ENCODE results near the gene TMEM163.

The TMEM163 gene

GRCh38 chr2:134470561-134471168 lies 248.1 kb downstream of the TMEM163 start:
- no peak for DNase-seq

DNA sequence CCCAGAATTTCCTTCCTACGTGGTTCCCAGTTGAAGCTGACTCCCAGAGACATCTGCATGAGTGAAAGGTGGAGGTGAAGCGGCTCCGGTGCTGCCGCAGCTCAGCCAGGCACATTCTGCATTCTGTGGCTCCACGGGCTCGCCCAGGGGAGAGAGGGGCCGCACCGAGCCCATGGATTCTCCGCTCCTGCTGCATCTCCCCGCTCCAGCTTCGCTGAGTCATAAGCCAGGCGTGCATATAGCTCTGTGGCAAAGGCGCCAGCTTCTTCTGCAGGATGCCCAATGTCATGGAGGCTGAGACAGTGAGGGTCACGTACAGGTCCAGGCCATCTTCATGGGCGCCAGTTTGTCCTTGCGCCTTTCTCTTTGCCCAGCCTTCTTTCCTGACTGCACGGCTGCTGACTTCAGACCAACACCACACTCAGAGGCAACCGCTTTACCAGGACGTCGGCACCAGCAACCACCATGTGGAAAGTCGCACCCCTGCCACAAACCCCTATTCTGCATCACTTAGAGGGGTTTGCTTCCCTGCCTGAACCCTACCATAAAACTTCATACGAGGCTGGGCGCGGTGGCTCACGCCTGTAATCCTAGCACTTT lies 249.2 kb downstream of the TMEM163 start:
- DNase-seq: no peak

- DNase-seq: no peak
These were observed 250.0 kb downstream of the TMEM163 start for GRCh38 chr2:134468776-134469175.

DNA sequence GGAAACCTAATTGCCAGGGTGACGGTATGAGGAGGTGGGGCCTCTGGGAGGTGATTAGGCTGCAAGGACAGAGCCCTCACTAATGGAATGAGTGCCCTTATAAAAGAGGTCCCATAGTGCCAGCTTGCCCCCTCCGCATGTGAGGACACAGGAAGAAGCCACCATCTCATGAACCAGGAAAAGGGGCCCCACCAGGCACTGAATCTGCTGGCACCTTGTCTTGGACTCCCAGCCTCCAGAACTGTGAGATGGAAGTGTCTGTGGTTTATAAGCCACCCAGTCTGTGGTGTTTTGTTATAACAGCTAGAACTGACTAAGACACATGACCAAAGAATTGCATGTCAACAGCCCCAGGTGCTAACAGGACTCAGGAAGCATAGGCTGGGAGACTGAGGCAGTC lies 250.6 kb downstream of the TMEM163 start:
- DNase-seq: no peak

DNA sequence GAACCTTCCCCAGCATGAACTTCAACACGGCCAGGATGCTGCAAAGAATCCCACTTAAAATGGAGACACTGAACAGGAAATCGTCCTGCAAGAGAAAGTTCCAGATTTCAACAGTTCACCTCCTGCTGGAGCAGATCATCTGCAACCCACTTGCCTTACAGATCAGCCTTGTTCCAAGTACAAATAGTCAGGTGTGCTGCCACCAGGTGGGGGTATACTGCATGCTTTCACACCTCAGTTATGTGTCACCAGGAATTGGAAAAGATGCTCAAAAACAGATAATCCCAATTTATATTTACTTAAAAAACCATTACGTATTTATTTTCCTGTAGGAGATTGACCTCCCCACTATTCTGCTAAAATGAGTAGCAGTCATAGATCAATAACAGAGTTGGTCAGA lies 252.7 kb downstream of the TMEM163 start:
- no peak for DNase-seq

DNA sequence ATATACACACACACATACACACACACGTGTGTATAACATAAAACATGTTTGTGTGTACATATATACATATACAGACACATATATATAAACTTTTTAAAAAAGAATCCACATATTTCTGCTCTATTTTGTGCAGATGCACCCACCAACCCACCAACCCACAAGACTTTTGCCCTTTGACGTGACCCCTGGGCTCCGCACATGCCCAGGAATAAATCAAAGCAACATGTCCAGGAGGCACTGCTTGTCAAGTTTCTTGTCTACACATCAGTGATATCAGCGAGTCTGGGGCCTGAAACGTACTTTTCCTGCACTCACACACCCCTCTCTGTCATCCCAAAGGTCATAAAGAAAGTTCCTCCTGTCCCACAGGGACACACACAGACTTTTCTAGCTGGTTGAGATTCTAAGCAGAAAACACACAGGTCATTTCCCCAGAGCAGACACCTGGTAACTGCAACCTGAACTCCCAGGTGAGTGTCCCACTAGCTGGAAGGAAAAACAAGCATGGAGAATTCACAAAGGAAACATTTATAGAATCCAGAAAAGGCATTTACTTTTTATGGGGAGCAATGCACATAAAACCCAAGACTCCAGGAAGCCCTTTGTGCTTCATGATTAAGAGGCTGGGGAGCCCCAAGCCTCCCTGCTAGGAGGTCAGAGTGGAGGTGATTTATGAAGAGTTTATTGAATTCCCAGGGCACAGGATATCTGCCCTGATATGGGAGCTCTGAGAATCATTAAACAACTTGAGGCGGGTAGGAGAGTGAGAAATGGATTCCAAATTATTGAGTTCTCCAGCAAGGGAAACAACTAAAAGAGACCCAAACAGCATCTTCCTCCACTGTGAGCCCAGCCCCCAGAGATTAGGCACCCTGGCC lies 253.3 kb downstream of the TMEM163 start:
- DNase-seq: no peak

DNA sequence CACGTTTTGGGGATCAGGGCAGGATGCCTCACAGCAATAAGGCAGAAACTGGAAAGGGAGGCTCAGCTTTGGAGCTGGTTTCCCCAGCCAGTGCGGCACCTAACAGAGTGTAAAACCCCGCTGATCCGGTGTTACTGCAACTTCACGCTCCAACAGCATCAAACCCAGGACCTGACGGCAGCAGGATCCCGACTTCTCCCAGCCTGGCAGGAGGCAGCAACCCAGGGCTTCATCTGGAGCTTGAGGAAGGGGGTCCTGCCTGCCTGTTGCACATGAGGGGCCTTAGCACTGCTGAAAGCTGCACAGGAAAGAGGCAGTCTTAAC lies 255.1 kb downstream of the TMEM163 start:
- DNase-seq: no peak

- DNase-seq: no peak
These were observed 255.8 kb downstream of the TMEM163 start for GRCh38 chr2:134462791-134463698.

GRCh38 chr2:134462275-134462674 lies 256.5 kb downstream of the TMEM163 start:
- no peak for DNase-seq

DNA sequence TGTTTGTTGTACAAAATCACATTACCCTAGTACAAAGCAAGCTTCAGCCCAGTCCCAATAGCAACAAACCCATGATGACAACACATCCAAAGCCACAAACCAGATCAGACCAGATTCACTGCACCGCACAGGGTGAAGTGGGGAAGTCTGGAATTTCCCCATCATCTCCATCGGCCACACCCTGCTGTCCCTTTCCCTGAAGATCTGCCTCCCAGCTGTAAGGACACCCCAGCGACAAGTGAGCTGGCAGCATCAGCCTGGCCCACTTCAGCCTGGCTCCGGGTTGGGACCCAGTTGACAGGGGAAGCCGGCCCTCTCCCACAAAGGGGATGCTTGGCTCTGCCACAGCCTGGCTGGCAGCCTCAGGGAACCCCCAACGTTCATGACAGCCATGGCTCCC lies 257.3 kb downstream of the TMEM163 start:
- peak; percentile 4 for DNase-seq

DNA sequence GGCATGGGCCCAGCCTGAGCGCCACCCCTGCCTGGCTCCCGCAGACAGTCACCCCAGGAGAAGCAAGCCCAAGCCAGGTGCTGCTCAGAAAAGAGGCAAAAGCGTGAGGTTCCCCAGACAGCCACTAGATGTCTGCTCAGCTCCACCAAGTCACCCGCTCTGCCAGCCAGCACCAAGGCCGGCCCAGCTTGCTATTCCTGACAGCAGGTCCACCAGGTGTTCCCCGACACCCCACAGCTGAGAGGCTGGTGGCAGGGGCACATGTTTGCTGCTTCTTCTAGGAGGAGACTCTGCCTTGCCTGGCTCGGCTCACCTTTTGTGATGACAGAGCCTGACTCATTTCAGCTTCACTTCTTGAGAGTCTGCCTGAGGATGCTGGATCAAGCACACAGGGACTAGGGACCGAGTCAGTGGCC lies 258.2 kb downstream of the TMEM163 start:
- peak; percentile 7 for DNase-seq

GRCh38 chr2:134459706-134460406 lies 258.9 kb downstream of the TMEM163 start:
- DNase-seq: no peak

- DNase-seq: no peak
These were observed 259.9 kb downstream of the TMEM163 start for GRCh38 chr2:134458950-134459349.

- DNase-seq: no peak
These were observed 260.3 kb downstream of the TMEM163 start for GRCh38 chr2:134458473-134458853.

DNA sequence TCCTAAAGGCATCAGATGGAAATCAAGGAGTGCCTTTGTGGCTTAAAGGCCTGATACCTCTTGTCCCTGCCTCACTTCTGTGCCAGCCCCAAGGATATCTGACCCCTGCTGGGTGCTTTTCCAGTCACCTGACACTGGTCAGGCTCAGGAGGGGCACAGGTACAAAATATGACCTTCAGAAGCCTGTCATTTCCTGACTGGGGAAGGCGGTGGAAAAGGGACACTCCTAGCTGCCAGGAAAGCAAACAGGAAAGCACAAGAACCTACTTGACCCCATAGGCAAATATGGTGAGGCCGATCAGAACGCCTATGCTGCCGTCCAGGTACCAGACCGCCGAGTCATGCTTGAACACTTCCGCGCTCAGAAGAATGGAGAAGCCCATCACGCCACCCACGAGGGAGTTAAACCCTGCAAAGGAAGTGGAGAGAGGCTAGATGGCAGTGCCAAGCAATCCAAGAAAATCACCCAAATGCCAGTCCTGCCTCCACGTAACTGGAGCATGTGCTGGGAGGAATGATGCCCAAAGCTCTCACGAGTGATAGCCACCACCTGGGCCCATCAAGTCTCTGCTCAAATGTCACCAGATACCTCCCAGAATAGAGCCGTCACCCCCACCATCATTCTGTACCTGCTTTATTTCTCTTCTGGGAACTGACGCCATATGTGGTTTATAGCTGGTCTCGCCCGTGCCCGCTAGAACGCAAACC lies 260.9 kb downstream of the TMEM163 start:
- DNase-seq: no peak

DNA sequence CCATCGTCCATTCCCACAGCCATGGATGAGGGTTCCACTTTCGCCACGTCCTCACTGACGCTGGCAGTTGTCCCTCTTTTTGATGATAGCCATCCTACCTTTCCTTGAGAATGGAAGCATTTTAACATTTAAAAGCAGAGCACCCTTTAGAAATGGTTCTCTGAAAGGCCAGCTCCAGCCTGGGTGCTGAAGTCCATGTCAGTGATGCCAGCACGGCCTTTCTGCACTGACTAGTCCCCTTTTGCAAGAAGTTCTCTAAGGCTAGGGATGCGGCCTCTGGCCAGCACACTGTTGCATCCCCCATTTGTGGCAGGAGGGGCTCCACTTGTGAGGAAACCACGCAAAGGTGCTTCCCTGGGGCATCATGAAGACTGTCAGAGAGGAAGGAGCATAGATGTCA lies 261.4 kb downstream of the TMEM163 start:
- no peak for DNase-seq

DNA sequence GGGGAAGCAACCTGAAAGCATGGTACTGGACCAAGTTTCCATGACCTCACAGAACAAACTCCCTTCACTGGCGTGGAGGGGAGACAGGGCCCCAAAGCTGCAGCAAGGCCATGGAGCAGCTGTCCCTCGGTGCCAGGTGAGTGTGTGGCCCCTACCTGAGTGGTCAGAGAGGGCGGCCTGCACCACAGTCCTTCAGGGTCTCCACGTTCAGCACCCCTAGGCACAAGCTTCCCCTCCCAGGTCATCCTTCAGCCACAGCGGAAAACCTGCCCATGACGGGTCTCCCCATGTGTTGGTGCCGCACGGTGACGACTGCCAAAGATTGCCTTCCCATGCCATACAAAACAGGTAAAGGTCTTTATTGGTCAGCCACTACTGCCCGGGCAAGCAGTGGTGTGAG lies 263.4 kb downstream of the TMEM163 start:
- DNase-seq: no peak

GRCh38 chr2:134454931-134455330 lies 263.9 kb downstream of the TMEM163 start:
- DNase-seq: no peak

DNA sequence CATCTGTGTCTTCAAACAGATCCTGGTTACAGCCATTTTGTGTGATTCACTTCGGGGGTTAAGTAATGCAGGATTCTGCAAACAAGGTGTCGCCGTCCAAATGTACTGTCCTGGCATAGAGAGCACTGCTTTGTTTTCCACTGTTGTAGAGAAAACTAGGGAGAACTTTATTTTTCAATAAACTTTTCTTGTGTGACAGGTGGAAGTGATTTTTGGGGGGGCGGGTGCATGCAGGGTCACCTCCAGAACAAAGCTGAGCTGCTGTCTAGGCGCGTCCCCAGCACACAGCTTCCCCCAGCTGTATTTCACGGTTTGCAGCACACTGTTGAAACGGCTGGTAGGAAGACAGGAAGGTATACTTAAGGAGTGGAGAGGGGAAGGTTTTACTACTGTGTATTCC lies 264.4 kb downstream of the TMEM163 start:
- no peak for DNase-seq

DNA sequence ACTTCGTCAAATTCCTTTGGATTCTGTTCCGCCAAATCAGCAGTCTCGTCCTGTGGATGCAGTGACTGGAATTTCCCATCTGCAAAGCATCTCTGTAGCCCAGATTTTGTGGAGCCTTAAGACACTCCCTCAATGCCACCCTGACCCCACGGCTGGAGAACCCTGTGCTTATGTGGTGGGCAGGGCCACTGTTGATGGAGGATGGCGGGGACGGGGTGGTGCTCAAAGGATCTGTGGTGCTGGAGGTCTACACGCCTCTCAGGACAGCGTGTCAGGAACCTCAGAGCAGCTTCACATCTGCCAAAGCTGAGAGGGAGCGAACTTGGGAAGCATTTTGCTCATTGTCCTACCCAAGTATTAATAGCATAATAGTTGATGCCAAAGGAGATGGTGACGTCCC lies 264.8 kb downstream of the TMEM163 start:
- DNase-seq: no peak

DNA sequence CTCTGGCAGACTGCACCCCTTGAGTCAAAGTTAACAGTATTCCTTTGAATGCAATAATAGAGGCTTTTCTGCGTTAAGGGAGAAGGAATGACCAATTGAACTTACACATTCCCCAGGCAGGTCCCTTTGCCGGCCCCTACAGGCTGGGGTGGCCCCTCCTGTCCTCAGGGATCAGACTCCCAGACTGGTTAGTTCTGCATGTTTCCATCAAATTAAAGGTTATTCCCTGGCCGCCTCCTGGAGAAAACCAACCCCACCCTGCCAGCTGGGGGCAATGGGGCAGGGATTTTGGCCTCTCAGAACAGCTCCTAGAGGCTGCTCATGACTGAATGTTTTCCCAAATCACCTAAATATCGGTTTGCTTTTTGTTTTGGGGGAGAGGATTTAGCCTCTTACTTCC lies 265.3 kb downstream of the TMEM163 start:
- no peak for DNase-seq
